ENCODE data around the gene RBM4B. TPM values are rescaled to one million over a fixed set of nuclear protein-coding genes. Genes with fewer than 3 reads are reported as not detected.

The RBM4B gene
- total RNA-seq, 1 donor from 2014 or later = 4.0 TPM

GRCh38 chr11:66715346-66716085 is 37.8 kb upstream of the RBM4B start:
- no peak overlapping the region for H3K4me3 ChIP-seq (ENCODE audit: low read depth, low read length)
- no peak for DNase-seq (ENCODE audit: low read depth)
- TF ChIP-seq, protein P1, sequence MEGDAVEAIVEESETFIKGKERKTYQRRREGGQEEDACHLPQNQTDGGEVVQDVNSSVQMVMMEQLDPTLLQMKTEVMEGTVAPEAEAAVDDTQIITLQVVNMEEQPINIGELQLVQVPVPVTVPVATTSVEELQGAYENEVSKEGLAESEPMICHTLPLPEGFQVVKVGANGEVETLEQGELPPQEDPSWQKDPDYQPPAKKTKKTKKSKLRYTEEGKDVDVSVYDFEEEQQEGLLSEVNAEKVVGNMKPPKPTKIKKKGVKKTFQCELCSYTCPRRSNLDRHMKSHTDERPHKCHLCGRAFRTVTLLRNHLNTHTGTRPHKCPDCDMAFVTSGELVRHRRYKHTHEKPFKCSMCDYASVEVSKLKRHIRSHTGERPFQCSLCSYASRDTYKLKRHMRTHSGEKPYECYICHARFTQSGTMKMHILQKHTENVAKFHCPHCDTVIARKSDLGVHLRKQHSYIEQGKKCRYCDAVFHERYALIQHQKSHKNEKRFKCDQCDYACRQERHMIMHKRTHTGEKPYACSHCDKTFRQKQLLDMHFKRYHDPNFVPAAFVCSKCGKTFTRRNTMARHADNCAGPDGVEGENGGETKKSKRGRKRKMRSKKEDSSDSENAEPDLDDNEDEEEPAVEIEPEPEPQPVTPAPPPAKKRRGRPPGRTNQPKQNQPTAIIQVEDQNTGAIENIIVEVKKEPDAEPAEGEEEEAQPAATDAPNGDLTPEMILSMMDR (conservative IDR thresholded peaks at IDR 0.05; ENCODE audit: low read depth, low read length) = no peak

DNA sequence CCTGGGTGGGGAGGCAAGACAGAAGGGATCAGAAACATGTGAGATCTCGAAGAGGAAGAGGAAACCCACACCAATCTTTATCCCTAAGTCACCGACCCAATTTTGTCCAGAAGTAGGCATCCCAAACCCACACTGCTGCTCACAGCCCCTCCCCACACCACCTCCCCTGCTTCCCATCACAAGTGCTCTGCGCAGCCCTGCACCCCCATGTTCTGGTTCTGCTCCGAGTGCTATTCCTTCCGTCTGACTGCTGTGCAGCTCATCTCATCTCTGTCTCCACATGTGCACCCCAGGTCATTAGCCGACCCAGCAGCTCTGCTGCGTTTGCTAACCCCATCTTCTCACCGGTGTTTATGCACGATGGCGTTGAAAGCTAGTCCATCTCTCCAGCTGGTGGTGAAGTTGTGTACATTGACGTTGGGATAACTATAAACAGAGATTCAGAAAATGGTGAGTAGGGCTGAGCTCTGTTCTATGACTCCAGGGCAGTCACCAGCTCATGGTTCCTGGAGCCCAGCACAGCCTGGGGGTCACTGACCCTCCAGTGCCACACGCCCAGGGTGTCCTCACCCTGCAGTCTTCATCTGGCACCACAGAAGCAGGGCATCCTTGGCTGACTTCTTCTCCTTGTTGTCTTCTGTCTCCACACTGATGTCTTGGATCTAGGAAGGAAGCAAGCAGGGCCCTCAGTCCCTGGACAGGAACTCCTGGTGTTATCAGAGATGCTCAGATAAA is 36.2 kb upstream of the RBM4B start:
- DNase-seq (ENCODE audit: low read depth) = no peak
- H3K4me3 ChIP-seq (ENCODE audit: low read depth, low read length) = no peak overlapping the region
- TF ChIP-seq, protein P1 (conservative IDR thresholded peaks at IDR 0.05; ENCODE audit: low read depth, low read length) = no peak

DNA sequence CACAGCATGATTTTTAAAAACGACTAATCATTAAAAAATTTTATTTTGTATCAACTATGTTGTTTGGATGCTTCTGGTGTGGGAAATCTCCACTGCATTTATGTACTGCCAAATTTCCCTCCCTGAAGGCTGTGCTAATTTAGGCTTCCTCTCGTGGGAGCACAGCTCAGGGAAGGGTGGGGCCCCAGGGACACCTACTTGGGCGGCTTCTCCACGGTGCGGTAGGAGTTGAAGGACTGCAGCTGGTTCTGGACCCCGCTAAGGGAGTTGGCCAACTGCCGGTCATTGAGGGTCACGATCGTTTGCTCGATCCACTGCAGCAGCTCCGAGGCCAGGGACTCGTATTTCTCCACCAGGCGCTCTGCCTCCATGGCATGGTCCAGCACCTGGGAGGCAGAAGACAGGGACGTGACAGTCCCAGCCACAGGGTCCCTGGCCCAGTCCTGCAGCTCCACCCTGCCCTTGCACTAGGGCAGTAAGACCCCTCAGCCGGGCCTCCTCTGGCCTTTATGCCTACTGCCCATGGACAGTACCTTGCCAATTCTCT is 32.8 kb upstream of the RBM4B start:
- TF ChIP-seq, protein P1 (conservative IDR thresholded peaks at IDR 0.05; ENCODE audit: low read depth, low read length) = no peak
- H3K4me3 ChIP-seq (ENCODE audit: low read depth, low read length) = no peak overlapping the region
- no peak for DNase-seq (ENCODE audit: low read depth)

- TF ChIP-seq, protein P1 (conservative IDR thresholded peaks at IDR 0.05; ENCODE audit: low read depth, low read length) = no peak
- no peak overlapping the region for H3K4me3 ChIP-seq (ENCODE audit: low read depth, low read length)
- DNase-seq (ENCODE audit: low read depth) = no peak
Measured at GRCh38 chr11:66708701-66709100, 31.0 kb upstream of the RBM4B start.

DNA sequence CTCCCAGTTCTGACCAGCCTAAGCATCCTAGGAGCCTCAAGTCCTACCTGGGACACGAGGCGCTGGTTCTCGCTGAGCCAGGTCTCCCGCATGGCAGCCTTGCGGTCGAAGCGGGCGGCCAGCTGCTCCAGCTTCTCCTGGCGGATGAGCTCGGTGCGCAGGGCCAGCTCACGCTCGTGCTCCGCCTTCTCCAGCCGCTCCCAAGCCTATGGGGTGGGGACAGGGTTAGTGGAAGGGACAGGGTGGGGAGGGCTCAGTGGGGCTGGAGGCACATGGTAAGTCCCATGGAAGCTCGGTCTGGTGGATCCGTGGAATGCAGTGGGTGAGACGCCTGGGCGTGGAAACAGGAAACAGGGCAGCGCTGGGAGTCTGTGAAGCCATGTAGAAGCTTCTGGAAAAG is 30.4 kb upstream of the RBM4B start:
- H3K4me3 ChIP-seq (ENCODE audit: low read depth, low read length) = no peak overlapping the region
- TF ChIP-seq, protein P1 (conservative IDR thresholded peaks at IDR 0.05; ENCODE audit: low read depth, low read length) = no peak
- no peak for DNase-seq (ENCODE audit: low read depth)

DNA sequence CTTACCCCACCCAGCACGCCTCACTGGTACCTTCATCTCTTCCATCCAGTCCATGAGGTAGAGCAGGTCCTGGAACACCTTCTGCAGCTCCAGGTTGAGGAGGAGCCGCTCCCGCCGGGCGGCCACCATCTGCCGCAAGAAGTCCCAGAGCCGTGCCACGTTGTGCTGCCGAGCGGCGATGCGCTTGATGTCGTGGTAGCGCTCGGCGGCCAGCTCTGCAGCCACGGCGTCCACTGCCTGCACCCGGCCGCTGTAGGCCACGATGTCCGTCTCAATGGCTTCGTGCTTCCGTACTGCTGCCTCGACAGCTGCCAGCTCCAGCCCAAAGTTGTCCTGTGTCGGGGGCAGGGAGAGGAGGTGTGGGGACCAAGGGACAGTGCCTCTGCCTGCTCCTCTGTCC is 29.8 kb upstream of the RBM4B start:
- TF ChIP-seq, protein P1 (conservative IDR thresholded peaks at IDR 0.05; ENCODE audit: low read depth, low read length) = no peak
- no peak overlapping the region for H3K4me3 ChIP-seq (ENCODE audit: low read depth, low read length)
- DNase-seq (ENCODE audit: low read depth) = no peak
